Transverse colon (tissue), 4 donors: ENCODE results near the gene CHID1. TPM values are rescaled to one million over a fixed set of nuclear protein-coding genes. Genes with fewer than 3 reads are reported as not detected.

Experiments
- DNase-seq: peaks from one replicate; pipeline ENCODE4 v3.0.0-alpha.2; 2019
- H3K27ac ChIP-seq, 4 donors: fragments of 200-600 bp; sonication (generic); 2 replicates each; pipeline ENCODE4 v1.5.1; 2016 to 2018; ENCODE audit warnings: inconsistent platforms in 4 of 4
- H3K27me3 ChIP-seq: fragments of 200-600 bp; sonication (generic); 2 replicates; pipeline ENCODE4 v1.5.1; 2017; ENCODE audit warnings: inconsistent platforms
- H3K36me3 ChIP-seq, 4 donors: fragments of 200-600 bp; sonication (generic); 2 replicates each; pipeline ENCODE4 v1.5.1; 2017 to 2019; ENCODE audit warnings: inconsistent platforms in 4 of 4
- H3K4me1 ChIP-seq, 4 donors: fragments of 200-600 bp; sonication (generic); 2 replicates each; pipeline ENCODE4 v1.5.1; 2017 to 2020; ENCODE audit warnings: inconsistent platforms in 4 of 4
- H3K4me3 ChIP-seq, 4 donors: fragments of 200-600 bp; sonication (generic); 1 replicate in 1 of 4; 2 replicates in 3 of 4; pipeline versions ENCODE4 v1.5.1 to v1.6.1; 2017 to 2019; ENCODE audit warnings: inconsistent platforms in 4 of 4
- H3K9me3 ChIP-seq, 2 donors: fragments of 200-600 bp; sonication (generic); 2 replicates each; pipeline ENCODE4 v1.5.1; 2017 to 2019; ENCODE audit warnings: inconsistent platforms in 2 of 2
- CTCF ChIP-seq, 5 experiments: fragments of 200-600 bp in 3 of 5; fragments of 450-650 bp in 2 of 5; sonication (generic) in 3 of 5; IDR thresholded peaks; 1 replicate in 2 of 5; 2 replicates in 3 of 5; pipeline ENCODE4 v1.5.1; 2016 to 2017; ENCODE audit warnings: antibody characterized with exemption in 5 of 5, inconsistent platforms in 3 of 5, mild to moderate bottlenecking in 2 of 5, moderate library complexity in 1 of 5
- EP300 ChIP-seq: sonication (generic); formaldehyde crosslinking; IDR thresholded peaks from one replicate; pipeline ENCODE4 v1.6.1; 2017; ENCODE audit warnings: antibody characterized with exemption, low read depth
- POLR2A ChIP-seq: fragments of 450-650 bp; IDR thresholded peaks from one replicate; pipeline ENCODE4 v1.6.1; 2016; ENCODE audit warnings: antibody characterized with exemption, mild to moderate bottlenecking, moderate library complexity
- POLR2AphosphoS5 ChIP-seq, 3 donors: sonication (generic); formaldehyde crosslinking; IDR thresholded peaks; one replicate each; pipeline ENCODE4 v1.6.1; 2016; ENCODE audit warnings: antibody characterized with exemption in 3 of 3
- WGBS, 2 donors: methylation state at CpG; one replicate each; pipeline ENCODE4 v1.1.5; 2018; ENCODE audit warnings: low coverage in 1 of 2; 5-methylcytosine and 5-hydroxymethylcytosine counted together
- in situ Hi-C, 4 donors: fragments of 200-750 bp; cut with MboI; loops; one replicate each; pipeline versions ENCODE4 v1.15.0 to v1.15.1; 2017; ENCODE audit warnings: low sequenced_read_pairs in 3 of 4, low pct_ligation_motif_present in 1 of 4, low pct_unique_long_range_greater_than_20kb in 1 of 4
- intact Hi-C: fragments of 100-400 bp; cut with DNase I; formaldehyde crosslinking; loops from one replicate; pipeline ENCODE4 v1.15.1; 2023; ENCODE audit warnings: low total_unique reads
- total RNA-seq, 4 donors: library from RNA; depleted of rRNA; stranded (reverse); fragments of >200 nt; gene quantifications; one replicate each; pipeline ENCODE4 v1.1.0, GENCODE V29; 2016

The CHID1 gene
- total RNA-seq, 4 donors from 2014 or later = 15.3 to 58.2 (median 41.4) TPM

DNA sequence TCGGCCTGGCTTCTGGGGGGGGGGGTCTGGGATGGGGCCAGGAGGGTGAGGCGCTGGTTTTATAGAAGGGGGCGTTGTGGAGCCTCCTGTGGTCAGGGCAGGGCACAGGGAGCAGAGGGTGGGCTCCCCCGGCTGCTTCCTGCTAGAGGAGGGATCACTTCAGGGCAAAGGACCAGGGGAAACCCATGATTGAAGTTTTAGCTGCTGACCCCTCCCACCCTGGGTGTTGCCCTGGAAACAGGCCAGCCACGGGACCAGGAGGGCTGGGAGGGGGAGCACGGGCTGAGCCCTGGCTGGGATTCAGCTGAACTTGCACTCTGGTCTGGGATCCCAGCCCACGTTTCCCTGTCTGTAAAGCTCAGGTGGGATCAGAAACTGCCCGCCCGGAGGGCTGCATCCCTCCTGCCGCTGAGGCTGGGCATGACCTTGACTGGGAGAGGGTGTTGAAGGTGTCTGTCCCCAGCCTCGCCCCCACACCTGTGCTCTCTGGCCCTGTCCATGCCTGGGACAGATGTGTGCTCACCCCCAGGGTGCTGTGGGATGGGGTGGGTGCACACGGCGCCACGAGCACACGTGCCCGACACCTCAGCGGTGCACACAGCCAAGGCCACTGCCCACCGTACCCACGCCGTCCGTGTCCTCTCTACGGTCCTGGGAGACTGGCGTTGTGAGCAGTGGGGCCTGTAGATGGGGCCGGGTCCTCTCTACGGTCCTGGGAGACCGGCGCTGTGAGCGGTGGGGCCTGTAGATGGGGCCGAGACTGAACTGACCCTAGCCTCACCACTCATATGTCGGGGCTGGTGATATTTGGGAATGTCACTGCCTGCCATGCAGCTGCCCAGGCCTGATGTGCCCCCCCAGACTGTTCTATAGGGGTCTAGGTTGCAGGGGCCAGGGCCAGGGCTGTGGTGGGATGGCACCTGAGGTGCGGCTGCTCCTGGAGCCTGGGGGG is 65.6 kb downstream of the CHID1 start:
- peaks cover 30 to 70% (median 52%) of the 10 kb centered on the region in 4 donors for H3K4me1 ChIP-seq
- peaks cover 0 to 1% (median 0%) of the 10 kb centered on the region in 4 donors for H3K36me3 ChIP-seq
- intact Hi-C loops (loop anchor here (5.0 kb wide), 1 partner anchor 1917 kb away; no protein-coding TSS in a partner anchor), in situ Hi-C loops (no loop called here)
- 45% methylated on average over 18 of the region's 31 CpGs; no CpG with 5 or more reads in 1 of the 2 donors for WGBS, 2 donors
- no peaks in the 10 kb centered on the region for H3K9me3 ChIP-seq
- peak overlapping the region; percentile 27 to 98 (median 83) for H3K4me3 ChIP-seq
- H3K27ac ChIP-seq = peak overlapping the region; percentile 88 to 94 (median 90)
- peak; percentile 56 to 61 (median 57) for TF ChIP-seq POLR2AphosphoS5 (IDR thresholded peaks at IDR 0.05)
- TF ChIP-seq EP300 = no peak
- H3K27me3 ChIP-seq = peaks cover 33% of the 10 kb centered on the region
- peak; percentile 79 for DNase-seq

DNA sequence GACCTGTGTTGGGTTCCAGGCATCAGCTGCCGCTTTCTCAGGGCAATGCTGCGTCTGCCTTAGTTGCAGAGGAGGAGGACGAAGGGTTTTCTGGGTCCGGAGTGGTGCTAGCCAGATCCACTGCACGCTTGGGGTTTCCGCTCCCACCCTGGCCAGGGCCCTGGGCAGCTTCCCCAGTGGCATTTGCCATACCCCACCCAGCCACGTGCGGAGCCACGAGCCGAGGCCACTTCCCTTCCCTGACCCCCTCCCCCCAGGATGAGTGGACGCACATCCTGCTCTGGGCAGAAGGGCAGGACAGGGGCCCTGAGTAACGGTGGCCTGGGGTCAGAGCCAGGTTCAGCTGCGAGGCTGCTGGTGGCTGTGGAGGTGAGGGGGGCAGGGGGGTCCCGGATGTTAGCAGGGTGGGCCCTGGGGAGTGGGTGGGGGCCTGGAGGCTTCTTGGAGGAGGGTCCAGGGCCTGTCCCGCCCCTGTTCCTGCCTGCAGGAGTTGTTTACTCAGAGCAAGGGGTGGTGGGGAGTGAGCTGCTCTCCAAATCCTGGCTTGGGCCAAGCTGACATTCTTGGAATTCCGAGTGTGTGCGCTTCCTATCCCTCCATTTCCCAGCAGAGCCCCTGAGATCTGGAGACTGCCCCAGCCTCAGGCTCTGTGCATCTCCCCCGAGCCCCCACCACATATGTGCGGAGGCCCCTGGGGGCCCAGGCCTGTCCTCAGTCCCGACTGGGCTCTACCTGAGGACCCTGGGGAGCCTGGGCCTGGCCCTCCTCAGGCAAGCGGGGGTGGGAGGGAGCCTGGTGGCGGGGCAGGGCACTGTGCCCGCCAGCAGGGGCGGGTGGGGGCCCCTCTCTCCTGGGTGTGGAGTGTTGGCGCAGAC is 66.6 kb downstream of the CHID1 start:
- peak overlapping the region; percentile 88 to 94 (median 90) for H3K27ac ChIP-seq
- no peaks in the 10 kb centered on the region for H3K9me3 ChIP-seq
- peak overlapping the region; percentile 62 to 98 (median 83) for H3K4me3 ChIP-seq
- DNase-seq = peak; percentile 83
- TF ChIP-seq EP300 = peak; percentile 69
- TF ChIP-seq POLR2AphosphoS5 (IDR thresholded peaks at IDR 0.05) = peak; percentile 82 to 84 (median 83)
- TF ChIP-seq CTCF (IDR thresholded peaks at IDR 0.05) = no peak
- peak; percentile 55 for TF ChIP-seq POLR2A
- H3K36me3 ChIP-seq = peaks cover 0 to 8% (median 3%) of the 10 kb centered on the region in 4 donors
- H3K4me1 ChIP-seq = peaks cover 27 to 73% (median 49%) of the 10 kb centered on the region in 4 donors
- 7% methylated on average over 20 of the region's 25 CpGs; no CpG with 5 or more reads in 1 of the 2 donors for WGBS, 2 donors
- in situ Hi-C loops (no loop called here), intact Hi-C loops (loop anchor here (5.0 kb wide), 1 partner anchor 1918 kb away; no protein-coding TSS in a partner anchor)
- peaks cover 27% of the 10 kb centered on the region for H3K27me3 ChIP-seq

DNA sequence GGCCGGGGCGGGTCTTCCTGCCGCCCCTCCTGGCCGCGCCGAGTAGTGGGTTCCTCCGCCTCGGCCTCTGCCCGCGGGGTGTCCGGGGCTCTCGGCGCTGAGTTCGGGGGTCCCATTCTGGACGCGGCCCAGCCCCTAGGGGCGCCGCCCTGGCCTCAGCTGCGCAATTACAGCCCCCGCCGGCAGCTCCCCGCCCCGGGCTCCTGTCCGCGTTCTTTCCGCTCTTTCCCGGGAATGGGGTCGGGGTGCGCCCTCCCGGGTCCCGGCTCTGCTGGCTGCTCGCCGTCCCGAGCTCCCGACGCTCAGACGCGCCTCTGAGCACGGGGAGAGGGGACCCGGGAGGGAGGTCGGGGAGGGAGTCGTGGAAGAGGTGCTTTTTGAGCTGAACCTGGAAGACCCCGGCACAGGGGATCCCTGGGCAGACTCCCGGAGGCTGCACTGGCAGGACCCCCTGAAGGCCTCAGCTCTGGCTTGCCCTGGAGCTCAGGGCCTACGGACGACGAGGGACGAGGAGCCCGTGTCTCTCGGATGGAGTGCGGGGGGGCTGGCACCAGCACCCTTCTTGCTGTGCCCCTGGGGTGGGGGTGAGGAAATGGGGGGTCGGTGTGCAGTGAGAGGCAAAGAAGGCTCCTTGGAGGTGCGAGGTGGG is 67.4 kb downstream of the CHID1 start:
- 0% methylated on average over 39 of the region's 53 CpGs; no CpG with 5 or more reads in 1 of the 2 donors for WGBS, 2 donors
- intact Hi-C loops (loop anchor here (5.0 kb wide), 1 partner anchor 1919 kb away; no protein-coding TSS in a partner anchor), in situ Hi-C loops (no loop called here)
- H3K4me3 ChIP-seq = peak overlapping the region; percentile 62 to 98 (median 83)
- no peak for DNase-seq
- TF ChIP-seq EP300 = no peak
- peak in 1 of 5 experiments; percentile 16 for TF ChIP-seq CTCF (IDR thresholded peaks at IDR 0.05)
- TF ChIP-seq POLR2A = no peak
- TF ChIP-seq POLR2AphosphoS5 (IDR thresholded peaks at IDR 0.05) = no peak
- no peaks in the 10 kb centered on the region for H3K9me3 ChIP-seq
- peak overlapping the region; percentile 88 to 94 (median 90) for H3K27ac ChIP-seq
- H3K36me3 ChIP-seq = peaks cover 0 to 8% (median 3%) of the 10 kb centered on the region in 4 donors
- H3K4me1 ChIP-seq = peaks cover 21 to 73% (median 50%) of the 10 kb centered on the region in 4 donors
- peaks cover 18% of the 10 kb centered on the region for H3K27me3 ChIP-seq

DNA sequence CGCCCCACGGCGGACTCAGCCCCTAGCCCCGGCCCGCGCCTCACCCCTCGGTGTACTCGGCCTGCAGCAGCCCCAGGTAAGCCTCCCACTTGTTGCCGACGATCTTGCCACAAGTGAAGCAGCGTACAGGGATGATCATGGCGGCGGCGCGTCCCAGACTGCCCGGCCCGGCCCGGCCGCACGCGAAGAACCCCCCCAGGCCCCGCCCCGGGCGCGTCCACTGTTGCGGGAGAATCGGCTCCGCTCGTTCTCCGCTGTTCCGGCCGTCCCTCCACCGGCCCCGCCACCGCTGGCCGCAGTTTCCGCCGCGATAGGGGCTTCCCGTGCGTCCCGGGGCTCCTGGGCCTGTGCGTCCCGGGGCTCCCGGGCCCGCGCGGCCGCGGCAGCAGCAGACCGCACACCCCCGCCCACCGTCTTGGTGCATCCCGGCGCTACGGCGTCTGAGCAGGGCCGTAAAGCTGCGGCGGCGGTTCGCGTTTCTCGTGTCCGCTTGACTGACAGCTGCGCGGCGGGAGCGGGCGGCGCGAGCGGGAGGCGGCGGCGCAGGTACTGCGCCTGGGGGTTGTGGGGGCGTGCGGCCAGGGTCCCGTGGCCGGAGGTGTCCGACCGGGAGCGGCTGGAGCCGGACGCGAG is 68.1 kb downstream of the CHID1 start, which contains the start of the genes POLR2L and TSPAN4:
Gene POLR2L, minus strand, starts transcription at position 160 of the 633 bp plus-strand sequence. Its CDS starts 21 bp downstream, at position 139.
Gene TSPAN4, plus strand, starts transcription at position 483 of the 633 bp plus-strand sequence. CDS start 7,453 bp downstream, outside the sequence.
- in situ Hi-C loops = no loop called here

More for the DNA sequence above, 68.1 kb downstream of the CHID1 start, which contains the start of the genes POLR2L and TSPAN4:
- peaks cover 11% of the 10 kb centered on the region for H3K27me3 ChIP-seq
- H3K4me1 ChIP-seq = peaks cover 21 to 77% (median 52%) of the 10 kb centered on the region in 4 donors
- H3K27ac ChIP-seq = peak within 1 kb of the TSS; percentile 88 to 94 (median 90)
- H3K9me3 ChIP-seq = no peaks in the 10 kb centered on the region
- intact Hi-C loops = loop anchor here (5.0 kb wide), 1 partner anchor 1920 kb away; no protein-coding TSS in a partner anchor
- TF ChIP-seq EP300 = no peak
- TF ChIP-seq CTCF (IDR thresholded peaks at IDR 0.05) = no peak
- TF ChIP-seq POLR2AphosphoS5 (IDR thresholded peaks at IDR 0.05) = peak; percentile 69 to 95 (median 94)
- TF ChIP-seq POLR2A = peak; percentile 91
- peaks cover 0 to 11% (median 4%) of the 10 kb centered on the region in 4 donors for H3K36me3 ChIP-seq
- peak within 1 kb of the TSS; percentile 62 to 98 (median 83) for H3K4me3 ChIP-seq
- DNase-seq = peak; percentile 91
- WGBS, 2 donors = 0% methylated on average over 6 of the region's 87 CpGs; no CpG with 5 or more reads in 1 of the 2 donors
